Measurements from ENCODE around the gene CCDC27. TPM values are rescaled to one million over a fixed set of nuclear protein-coding genes. Genes with fewer than 3 reads are reported as not detected.

CCDC27 gene
- total and polyA plus RNA-seq, 2 of the 13 experiments (the other 11 are each of a cell fraction or from before 2014, with no cell fraction given), result not detected

DNA sequence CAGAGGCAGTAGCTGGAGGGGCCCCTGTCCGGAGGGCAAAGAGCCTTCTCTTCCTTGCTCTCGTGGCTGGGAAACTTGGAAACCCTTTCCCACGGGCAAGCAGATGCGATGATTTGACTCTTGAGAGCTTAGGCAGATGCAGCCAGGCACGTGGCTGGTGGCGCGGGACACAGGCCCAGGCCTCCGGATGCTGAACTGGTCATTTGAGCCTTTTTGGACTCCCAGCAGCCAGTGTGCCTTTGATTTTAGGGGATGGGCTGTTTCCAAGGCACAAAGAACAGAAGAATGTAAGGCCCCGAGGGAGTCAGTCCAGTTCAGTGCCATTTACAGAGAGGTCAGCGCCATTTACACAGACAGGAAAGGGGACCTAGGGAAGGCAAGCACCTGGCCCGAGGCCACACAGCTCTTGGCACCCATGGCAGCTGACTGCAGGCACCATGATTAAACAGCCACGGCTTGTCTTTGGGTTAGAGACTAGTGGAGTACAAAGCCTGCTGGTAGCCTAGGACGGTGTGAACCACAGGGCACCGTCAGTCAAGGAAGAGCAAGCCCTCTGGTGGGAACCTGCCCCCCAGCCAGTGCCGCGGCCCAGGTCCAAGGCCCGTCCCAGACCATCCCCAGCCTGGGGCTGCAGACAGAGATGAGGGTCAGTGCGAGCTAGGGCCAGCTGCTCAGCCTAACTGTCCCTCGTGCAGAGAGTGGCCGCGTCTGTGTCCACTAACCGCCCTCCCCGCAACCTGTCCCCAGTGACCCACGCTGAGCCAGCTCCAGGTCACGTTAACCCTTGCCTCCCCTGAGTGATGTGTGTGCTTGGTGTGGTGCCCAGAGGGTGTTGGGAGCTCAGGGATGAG is 20.4 kb upstream of the CCDC27 start (continued):
- TF ChIP-seq AGO1 (IDR thresholded peaks at IDR 0.05; ENCODE audit: low read depth, low read length, poor library complexity, severe bottlenecking) (peak; percentile 7), ZBTB38 (CRISPR knock-in tag; IDR thresholded peaks at IDR 0.05) (no peak), MIXL1 (CRISPR knock-in tag; IDR thresholded peaks at IDR 0.05) (no peak), ZNF232 (CRISPR knock-in tag; IDR thresholded peaks at IDR 0.05; ENCODE audit: borderline replicate concordance) (no peak), ZNF296 (CRISPR knock-in tag; conservative IDR thresholded peaks at IDR 0.05) (peak; percentile 67; the same call in 1 of the 2 replicates), ZNF709 (CRISPR knock-in tag; IDR thresholded peaks at IDR 0.05) (no peak), MTERF4 (CRISPR knock-in tag; IDR thresholded peaks at IDR 0.05) (no peak), ZNF550 (CRISPR knock-in tag; IDR thresholded peaks at IDR 0.05; ENCODE audit: borderline replicate concordance) (no peak)

GRCh38 chr1:3732434-3733093 is 19.7 kb upstream of the CCDC27 start:
- Histone ChIP-seq H3K27ac (ENCODE audit: extremely low read length, insufficient read depth, low read length) (peak overlapping the region; percentile 69), H3K4me1 (ENCODE audit: insufficient read depth, low read length) (peaks cover 35% of the 10 kb centered on the region), H3K4me3 (replicated peaks in 1 of 3; ENCODE audit: insufficient read depth in 1 of 3, low read depth in 2 of 3, low read length in 3 of 3) (peak overlapping the region in 1 of 3 experiments; percentile 43; a peak in 1 of 6 replicates), H3K27me3 (ENCODE audit: control insufficient read depth in 1 of 2, insufficient read depth in 2 of 2, low read length in 2 of 2) (no peaks in the 10 kb centered on the region), H3K79me2 (ENCODE audit: insufficient read depth, low read length) (no peaks in the 10 kb centered on the region), H3K4me2 (ENCODE audit: low read depth, low read length) (peak overlapping the region; percentile 26; the same call in 1 of the 2 replicates), H3K36me3 (replicated peaks in 1 of 2; ENCODE audit: control insufficient read depth in 1 of 2, insufficient read depth in 2 of 2, low read length in 2 of 2) (peaks cover 3 to 18% of the 10 kb centered on the region in 2 experiments; a peak in 4 of 5 replicates), H3K9me3 (ENCODE audit: low read length) (no peaks in the 10 kb centered on the region), H4K20me1 (ENCODE audit: insufficient read depth, low read length) (no peaks in the 10 kb centered on the region), H2AFZ (ENCODE audit: low read length) (no peak overlapping the region), H3K9ac (ENCODE audit: insufficient read depth, low read depth, low read length) (peak overlapping the region; percentile 49; the same call in 1 of the 2 replicates)
- POLR2A ChIA-PET, result interaction anchor here (0.9 kb wide), 1 partner anchor 39 kb away, joined by 3 read pairs; no protein-coding TSS in a partner anchor
- ATAC-seq (no peak; the same call in 2 of the 3 replicates), DNase-seq (ENCODE audit: low spot score) (no peak), FAIRE-seq (no peak)
- CTCF ChIA-PET (ENCODE audit: low intra/inter-chr PET ratio, low total read pairs), result no interaction called here
- intact Hi-C loops (cut with micrococcal nuclease; ENCODE audit: unreplicated experiment) (no loop called here), in situ Hi-C loops (cut with HindIII; ENCODE audit: extremely low pct_ligation_motif_present, low pct_unique_long_range_greater_than_20kb) (no loop called here)
- BruUV-seq (replicated peaks), result no TSS peak
- WGBS (ENCODE audit: low lambda C conversion rate), result 99% methylated on average over 14 of the region's 37 CpGs
- TF ChIP-seq NCOA1 (CRISPR knock-in tag; IDR thresholded peaks at IDR 0.05), result 0 out of 2 replicates have a peak, but pooled peaks have one; percentile 49
- TF ChIP-seq HMGA1 (CRISPR knock-in tag; conservative IDR thresholded peaks at IDR 0.05), result no peak
- TF ChIP-seq SNAI1 (CRISPR knock-in tag; IDR thresholded peaks at IDR 0.05; ENCODE audit: borderline replicate concordance), result no peak
- peak in 1 of 2 experiments; percentile 18; a peak in 1 of 4 replicates for TF ChIP-seq POLR2A (IDR thresholded peaks at IDR 0.05; ENCODE audit: insufficient read depth in 1 of 2, low read depth in 2 of 2, low read length in 2 of 2)
- no peak for TF ChIP-seq ZBTB46 (CRISPR knock-in tag; IDR thresholded peaks at IDR 0.05; ENCODE audit: borderline replicate concordance)
- TF ChIP-seq RARA (CRISPR knock-in tag; IDR thresholded peaks at IDR 0.05), result no peak
- TF ChIP-seq AGO2 (optimal IDR thresholded peaks at IDR 0.05; ENCODE audit: low read depth, low read length), result peak; percentile 65
- TF ChIP-seq TFDP1 (CRISPR knock-in tag; IDR thresholded peaks at IDR 0.05; ENCODE audit: borderline replicate concordance), result no peak
- no peak for TF ChIP-seq KDM6A (CRISPR knock-in tag; IDR thresholded peaks at IDR 0.05; ENCODE audit: low read depth)
- TF ChIP-seq ZNF563 (CRISPR knock-in tag; IDR thresholded peaks at IDR 0.05), result no peak
- peak; percentile 90 for TF ChIP-seq ZBTB38 (CRISPR knock-in tag; IDR thresholded peaks at IDR 0.05)
- no peak for TF ChIP-seq HNRNPH1 (optimal IDR thresholded peaks at IDR 0.05; ENCODE audit: low read depth, low read length)
